Measurements from ENCODE around the gene CYP4F8.
"Not testable (repeated sequence)": the region's sequence is repeated elsewhere in the genome, so short reads cannot be mapped to it uniquely, and the experiment has no call there.

Gene CYP4F8

GRCh38 chr19:15641901-15642491 is 27.0 kb downstream of the CYP4F8 start:
- no peaks in the 10 kb centered on the region for H3K4me1 ChIP-seq (ENCODE audit: control insufficient read depth, insufficient read depth, low read length)
- no peaks in the 10 kb centered on the region for H3K36me3 ChIP-seq (ENCODE audit: control insufficient read depth, insufficient read depth, low read length)
- no peaks in the 10 kb centered on the region for H3K27me3 ChIP-seq (ENCODE audit: control insufficient read depth, insufficient read depth, low read length)
- no peak overlapping the region for H3K4me3 ChIP-seq (ENCODE audit: low read length)
- H3K9ac ChIP-seq (ENCODE audit: low read length), result no peak overlapping the region
- no peak overlapping the region for H3K27ac ChIP-seq (ENCODE audit: low read depth, low read length)

DNA sequence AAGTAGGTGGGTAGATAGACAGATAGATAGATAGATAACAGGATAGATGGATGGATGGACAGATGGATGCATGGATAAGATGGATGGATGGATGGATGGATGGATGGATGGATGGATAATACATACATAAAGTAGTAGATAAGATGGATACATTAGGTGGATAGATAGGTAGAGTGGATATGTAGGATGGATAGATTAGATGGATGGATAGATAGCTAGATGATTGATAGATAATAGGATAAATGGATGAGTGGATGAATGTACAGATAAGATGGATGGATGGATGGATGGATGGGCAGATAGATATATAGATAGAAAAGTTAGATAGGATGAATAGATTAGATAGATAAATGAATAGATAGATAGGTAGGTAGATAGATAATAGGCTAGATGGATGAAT is 27.8 kb downstream of the CYP4F8 start:
- no peak overlapping the region for H3K4me3 ChIP-seq (ENCODE audit: low read length)
- H3K27me3 ChIP-seq (ENCODE audit: control insufficient read depth, insufficient read depth, low read length), result no peaks in the 10 kb centered on the region
- no peak overlapping the region for H3K9ac ChIP-seq (ENCODE audit: low read length)
- no peaks in the 10 kb centered on the region for H3K4me1 ChIP-seq (ENCODE audit: control insufficient read depth, insufficient read depth, low read length)
- H3K27ac ChIP-seq (ENCODE audit: low read depth, low read length), result no peak overlapping the region
- H3K36me3 ChIP-seq (ENCODE audit: control insufficient read depth, insufficient read depth, low read length), result no peaks in the 10 kb centered on the region

GRCh38 chr19:15643387-15643786 is 28.4 kb downstream of the CYP4F8 start:
- no peak overlapping the region for H3K27ac ChIP-seq (ENCODE audit: low read depth, low read length)
- no peaks in the 10 kb centered on the region for H3K36me3 ChIP-seq (ENCODE audit: control insufficient read depth, insufficient read depth, low read length)
- no peak overlapping the region for H3K9ac ChIP-seq (ENCODE audit: low read length)
- H3K4me3 ChIP-seq (ENCODE audit: low read length), result no peak overlapping the region
- H3K27me3 ChIP-seq (ENCODE audit: control insufficient read depth, insufficient read depth, low read length), result no peaks in the 10 kb centered on the region
- no peaks in the 10 kb centered on the region for H3K4me1 ChIP-seq (ENCODE audit: control insufficient read depth, insufficient read depth, low read length)

GRCh38 chr19:15644066-15644741 is 29.2 kb downstream of the CYP4F8 start:
- Histone ChIP-seq H3K4me1 (ENCODE audit: control insufficient read depth, insufficient read depth, low read length) (no peaks in the 10 kb centered on the region), H3K27ac (ENCODE audit: low read depth, low read length) (no peak overlapping the region), H3K36me3 (ENCODE audit: control insufficient read depth, insufficient read depth, low read length) (no peaks in the 10 kb centered on the region), H3K9ac (ENCODE audit: low read length) (no peak overlapping the region), H3K27me3 (ENCODE audit: control insufficient read depth, insufficient read depth, low read length) (no peaks in the 10 kb centered on the region), H3K4me3 (ENCODE audit: low read length) (no peak overlapping the region)

GRCh38 chr19:15644816-15645215 is 29.8 kb downstream of the CYP4F8 start:
- no peak overlapping the region for H3K27ac ChIP-seq (ENCODE audit: low read depth, low read length)
- no peak overlapping the region for H3K4me3 ChIP-seq (ENCODE audit: low read length)
- no peak overlapping the region for H3K9ac ChIP-seq (ENCODE audit: low read length)
- H3K4me1 ChIP-seq (ENCODE audit: control insufficient read depth, insufficient read depth, low read length), result no peaks in the 10 kb centered on the region
- no peaks in the 10 kb centered on the region for H3K27me3 ChIP-seq (ENCODE audit: control insufficient read depth, insufficient read depth, low read length)
- no peaks in the 10 kb centered on the region for H3K36me3 ChIP-seq (ENCODE audit: control insufficient read depth, insufficient read depth, low read length)

DNA sequence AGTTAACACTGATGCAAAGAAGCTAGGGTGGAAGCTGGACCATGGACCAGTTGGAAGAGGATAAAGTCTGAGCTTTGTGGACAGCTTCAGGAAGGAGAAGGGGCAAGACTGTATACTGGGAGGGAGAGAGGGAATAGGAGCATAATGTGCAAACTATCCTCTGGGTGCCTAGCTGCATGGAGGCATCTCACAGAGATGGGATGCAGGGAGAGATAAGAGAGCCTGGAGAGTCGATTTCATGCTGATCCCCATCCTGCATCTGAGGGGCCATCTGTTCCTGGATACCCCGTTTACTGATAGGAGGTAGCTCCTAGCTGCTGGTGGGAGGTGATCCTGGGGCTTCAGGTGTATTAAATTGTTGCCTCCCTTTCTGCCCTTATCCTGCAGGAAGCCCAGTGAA is 34.5 kb downstream of the CYP4F8 start:
- Histone ChIP-seq H3K27ac (ENCODE audit: low read depth, low read length) (no peak overlapping the region), H3K36me3 (ENCODE audit: control insufficient read depth, insufficient read depth, low read length) (no peaks in the 10 kb centered on the region), H3K4me1 (ENCODE audit: control insufficient read depth, insufficient read depth, low read length) (no peaks in the 10 kb centered on the region), H3K9ac (ENCODE audit: low read length) (no peak overlapping the region), H3K4me3 (ENCODE audit: low read length) (no peak overlapping the region), H3K27me3 (ENCODE audit: control insufficient read depth, insufficient read depth, low read length) (no peaks in the 10 kb centered on the region)

DNA sequence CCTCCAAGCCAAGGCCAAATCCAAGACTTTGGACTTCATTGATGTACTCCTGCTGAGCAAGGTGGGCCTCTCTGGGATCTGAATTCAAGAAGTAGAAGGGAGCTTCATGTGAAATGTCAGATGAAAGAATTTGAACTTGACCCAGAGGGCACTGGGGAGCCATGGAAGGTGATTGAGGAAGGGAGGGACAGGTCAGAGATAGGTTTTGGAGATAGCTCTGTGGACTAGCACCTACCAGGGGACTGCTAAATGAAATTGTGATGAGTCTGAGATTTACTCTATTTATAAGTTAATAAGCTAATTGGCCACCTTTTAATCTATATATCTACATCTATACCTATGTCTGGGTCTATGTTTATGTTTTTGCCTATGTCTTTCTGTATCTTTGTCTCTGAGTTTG is 35.1 kb downstream of the CYP4F8 start:
- H3K36me3 ChIP-seq (ENCODE audit: control insufficient read depth, insufficient read depth, low read length); H3K27ac ChIP-seq (ENCODE audit: low read depth, low read length); H3K27me3 ChIP-seq (ENCODE audit: control insufficient read depth, insufficient read depth, low read length); H3K4me1 ChIP-seq (ENCODE audit: control insufficient read depth, insufficient read depth, low read length); H3K4me3 ChIP-seq (ENCODE audit: low read length); H3K9ac ChIP-seq (ENCODE audit: low read length): not testable (repeated sequence)

- H3K4me1 ChIP-seq (ENCODE audit: control insufficient read depth, insufficient read depth, low read length), result no peaks in the 10 kb centered on the region
- H3K27ac ChIP-seq (ENCODE audit: low read depth, low read length), result no peak overlapping the region
- H3K4me3 ChIP-seq (ENCODE audit: low read length), result no peak overlapping the region
- H3K27me3 ChIP-seq (ENCODE audit: control insufficient read depth, insufficient read depth, low read length), result peaks cover 2% of the 10 kb centered on the region
- H3K36me3 ChIP-seq (ENCODE audit: control insufficient read depth, insufficient read depth, low read length), result no peaks in the 10 kb centered on the region
- no peak overlapping the region for H3K9ac ChIP-seq (ENCODE audit: low read length)
Measured at GRCh38 chr19:15651791-15652190, 36.8 kb downstream of the CYP4F8 start.

DNA sequence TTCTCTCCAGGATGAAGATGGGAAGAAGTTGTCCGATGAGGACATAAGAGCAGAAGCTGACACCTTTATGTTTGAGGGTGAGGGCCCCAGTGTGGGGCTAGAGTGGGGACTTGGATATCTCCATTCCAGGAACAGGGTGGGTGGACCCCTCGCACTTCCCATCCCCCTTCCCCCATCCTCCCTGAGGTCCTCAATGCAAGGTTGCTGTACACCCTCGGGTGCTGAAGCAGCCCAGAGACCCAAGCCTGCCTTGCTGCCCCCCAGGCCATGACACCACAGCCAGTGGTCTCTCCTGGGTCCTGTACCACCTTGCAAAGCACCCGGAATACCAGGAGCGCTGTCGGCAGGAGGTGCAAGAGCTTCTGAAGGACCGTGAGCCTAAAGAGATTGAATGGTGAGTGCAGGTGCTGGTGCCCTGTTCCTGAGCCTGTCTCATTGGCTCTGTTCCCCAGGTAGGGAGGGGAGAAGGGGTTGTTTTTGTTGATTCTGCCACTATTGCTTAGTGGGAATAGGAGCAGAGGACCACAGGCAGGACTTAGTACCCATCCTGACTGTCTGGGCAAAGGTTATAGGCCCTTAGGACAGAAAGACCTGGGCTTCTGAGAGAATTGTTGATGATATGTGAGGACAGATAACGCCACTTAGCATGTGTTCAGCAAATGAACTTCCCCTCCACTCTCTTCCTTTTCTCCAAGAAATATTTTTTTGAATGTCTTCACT is 37.7 kb downstream of the CYP4F8 start:
- H3K4me3 ChIP-seq (ENCODE audit: low read length), result no peak overlapping the region
- H3K9ac ChIP-seq (ENCODE audit: low read length), result no peak overlapping the region
- peaks cover 2% of the 10 kb centered on the region for H3K27me3 ChIP-seq (ENCODE audit: control insufficient read depth, insufficient read depth, low read length)
- H3K27ac ChIP-seq (ENCODE audit: low read depth, low read length), result no peak overlapping the region
- H3K4me1 ChIP-seq (ENCODE audit: control insufficient read depth, insufficient read depth, low read length), result no peaks in the 10 kb centered on the region
- no peaks in the 10 kb centered on the region for H3K36me3 ChIP-seq (ENCODE audit: control insufficient read depth, insufficient read depth, low read length)

GRCh38 chr19:15656467-15656866 is 41.4 kb downstream of the CYP4F8 start:
- H3K36me3 ChIP-seq (ENCODE audit: control insufficient read depth, insufficient read depth, low read length), result no peaks in the 10 kb centered on the region
- H3K27ac ChIP-seq (ENCODE audit: low read depth, low read length), result no peak overlapping the region
- H3K27me3 ChIP-seq (ENCODE audit: control insufficient read depth, insufficient read depth, low read length), result peaks cover 2% of the 10 kb centered on the region
- no peak overlapping the region for H3K9ac ChIP-seq (ENCODE audit: low read length)
- H3K4me3 ChIP-seq (ENCODE audit: low read length), result no peak overlapping the region
- H3K4me1 ChIP-seq (ENCODE audit: control insufficient read depth, insufficient read depth, low read length), result no peaks in the 10 kb centered on the region

- no peak overlapping the region for H3K27ac ChIP-seq (ENCODE audit: low read depth, low read length)
- no peaks in the 10 kb centered on the region for H3K27me3 ChIP-seq (ENCODE audit: control insufficient read depth, insufficient read depth, low read length)
Measured at GRCh38 chr19:15663247-15663646, 48.2 kb downstream of the CYP4F8 start.

GRCh38 chr19:15666186-15666585 is 51.2 kb downstream of the CYP4F8 start:
- H3K4me3 ChIP-seq (ENCODE audit: low read length), result no peak overlapping the region
- no peak overlapping the region for H3K9ac ChIP-seq (ENCODE audit: low read length)
- no peaks in the 10 kb centered on the region for H3K36me3 ChIP-seq (ENCODE audit: control insufficient read depth, insufficient read depth, low read length)
- H3K27me3 ChIP-seq (ENCODE audit: control insufficient read depth, insufficient read depth, low read length), result no peaks in the 10 kb centered on the region
- H3K27ac ChIP-seq (ENCODE audit: low read depth, low read length), result no peak overlapping the region
- no peaks in the 10 kb centered on the region for H3K4me1 ChIP-seq (ENCODE audit: control insufficient read depth, insufficient read depth, low read length)

More at GRCh38 chr19:15663247-15663646, 48.2 kb downstream of the CYP4F8 start:
- no peak overlapping the region for H3K4me3 ChIP-seq (ENCODE audit: low read length)
- H3K9ac ChIP-seq (ENCODE audit: low read length), result no peak overlapping the region
- no peaks in the 10 kb centered on the region for H3K36me3 ChIP-seq (ENCODE audit: control insufficient read depth, insufficient read depth, low read length)
- no peaks in the 10 kb centered on the region for H3K4me1 ChIP-seq (ENCODE audit: control insufficient read depth, insufficient read depth, low read length)

DNA sequence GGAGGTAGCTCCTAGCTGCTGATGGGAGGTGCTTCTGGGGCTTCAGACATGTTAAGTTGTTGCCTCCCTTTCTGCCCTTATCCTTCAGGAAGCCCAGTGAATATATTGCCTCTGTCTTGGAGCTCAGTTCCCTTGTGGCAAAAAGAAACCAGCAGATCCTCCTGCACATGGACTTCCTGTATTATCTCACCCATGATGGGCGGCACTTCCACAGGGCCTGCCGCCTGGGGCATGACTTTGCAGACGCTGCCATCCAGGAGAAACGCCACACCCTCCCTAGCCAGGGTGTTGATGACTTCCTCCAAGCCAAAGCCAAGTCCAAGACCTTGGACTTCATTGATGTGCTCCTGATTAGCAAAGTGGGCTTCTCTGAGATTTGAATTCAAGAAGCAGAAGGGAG is 51.9 kb downstream of the CYP4F8 start:
- Histone ChIP-seq H3K27me3 (ENCODE audit: control insufficient read depth, insufficient read depth, low read length) (no peaks in the 10 kb centered on the region), H3K4me1 (ENCODE audit: control insufficient read depth, insufficient read depth, low read length) (peaks cover 1% of the 10 kb centered on the region), H3K4me3 (ENCODE audit: low read length) (no peak overlapping the region), H3K27ac (ENCODE audit: low read depth, low read length) (no peak overlapping the region), H3K36me3 (ENCODE audit: control insufficient read depth, insufficient read depth, low read length) (no peaks in the 10 kb centered on the region), H3K9ac (ENCODE audit: low read length) (no peak overlapping the region)

Measured in rectal smooth muscle tissue (tissue), 1 donor.